ENCODE data around the gene SNPH. TPM values are rescaled to one million over a fixed set of nuclear protein-coding genes. Genes with fewer than 3 reads are reported as not detected.
"Not testable (repeated sequence)": the region's sequence is repeated elsewhere in the genome, so short reads cannot be mapped to it uniquely, and the experiment has no call there.

Gene SNPH
- total RNA-seq (2012; rRNA removed), result 7.1 and 7.2 TPM in 2 replicates

- no peaks in the 10 kb centered on the region for H3K9me3 ChIP-seq (replicated peaks; ENCODE audit: low read length)
These were observed at the start of gene SNPH for GRCh38 chr20:1266167-1266973. Gene SNPH (plus strand): TSS chr20:1266294. CDS start chr20:1296240, 29,946 bp downstream.

DNA sequence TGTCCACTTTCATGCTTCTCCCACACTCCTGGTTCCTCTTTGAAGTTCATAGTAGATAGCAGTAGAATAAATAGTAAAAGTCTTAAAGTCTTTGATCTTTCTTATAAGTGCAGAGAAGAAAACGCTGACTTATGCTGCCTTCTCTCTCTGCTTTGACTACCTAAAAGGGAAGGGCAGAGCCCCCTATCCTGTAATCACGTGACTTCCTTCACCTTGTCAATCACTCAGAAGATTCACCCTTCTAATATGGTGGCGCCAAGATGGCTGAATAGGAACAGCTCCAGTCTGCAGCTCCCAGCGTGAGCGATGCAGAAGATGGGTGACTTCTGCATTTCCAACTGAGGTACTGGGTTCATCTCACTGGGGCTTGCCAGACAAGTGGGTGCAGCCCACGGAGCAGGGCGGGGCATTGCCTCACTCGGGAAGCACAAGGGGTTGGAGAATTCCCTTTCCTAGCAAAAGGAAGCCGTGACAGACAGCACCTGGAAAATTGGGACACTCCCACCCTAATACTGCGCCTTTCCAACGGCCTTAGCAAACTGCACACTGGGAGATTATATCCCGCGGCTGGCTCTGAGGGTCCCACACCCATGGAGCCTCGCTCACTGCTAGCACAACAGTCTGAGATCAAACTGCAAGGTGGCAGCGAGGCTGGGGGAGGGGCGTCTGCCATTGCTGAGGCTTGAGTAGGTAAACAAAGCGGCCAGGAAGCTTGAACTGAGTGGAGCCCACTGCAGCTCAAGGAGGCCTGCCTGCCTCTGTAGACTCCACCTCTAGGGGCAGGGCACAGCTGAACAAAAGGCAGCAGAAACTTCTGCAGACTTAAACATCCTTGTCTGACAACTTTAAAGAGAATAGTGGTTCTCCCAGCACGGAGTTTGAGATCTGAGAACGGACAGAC is 49.3 kb upstream of the SNPH start:
- not testable (repeated sequence) for H3K36me3 ChIP-seq (ENCODE audit: insufficient read depth, low read length); H3K4me2 ChIP-seq (ENCODE audit: low read length); H3K4me1 ChIP-seq (ENCODE audit: control insufficient read depth, insufficient read depth, low read length); H3K9me3 ChIP-seq (replicated peaks; ENCODE audit: low read length); H3K9ac ChIP-seq (ENCODE audit: low read depth, low read length); H3K4me3 ChIP-seq (ENCODE audit: low read length)
- peaks cover 37% of the 10 kb centered on the region for H3K27me3 ChIP-seq (ENCODE audit: control insufficient read depth, insufficient read depth, low read length)

More at GRCh38 chr20:1266167-1266973, at the start of gene SNPH:
- Histone ChIP-seq H3K27me3 (ENCODE audit: control insufficient read depth, insufficient read depth, low read length) (no peaks in the 10 kb centered on the region), H3K4me1 (ENCODE audit: control insufficient read depth, insufficient read depth, low read length) (peaks cover 17% of the 10 kb centered on the region), H3K4me3 (ENCODE audit: low read length) (peak within 1 kb of the TSS; percentile 78), H3K9ac (ENCODE audit: low read depth, low read length) (peak within 1 kb of the TSS; percentile 74), H3K36me3 (ENCODE audit: insufficient read depth, low read length) (no peaks in the 10 kb centered on the region), H3K4me2 (ENCODE audit: low read length) (peak within 1 kb of the TSS; percentile 90)

DNA sequence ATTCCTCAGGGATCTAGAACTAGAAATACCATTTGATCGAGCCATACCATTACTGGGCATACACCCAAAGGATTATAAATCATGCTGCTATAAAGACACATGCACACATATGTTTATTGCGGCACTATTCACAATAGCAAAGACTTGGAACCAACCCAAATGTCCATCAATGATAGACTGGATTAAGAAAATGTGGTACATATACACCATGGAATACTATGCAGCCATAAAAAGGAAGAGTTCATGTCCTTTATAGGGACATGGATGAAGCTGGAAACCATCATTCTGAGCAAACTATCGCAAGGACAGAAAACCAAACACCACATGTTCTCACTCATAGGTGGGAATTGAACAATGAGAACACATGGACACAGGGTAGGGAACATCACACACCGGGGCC is 43.3 kb upstream of the SNPH start:
- not testable (repeated sequence) for H3K9me3 ChIP-seq (replicated peaks; ENCODE audit: low read length); H3K36me3 ChIP-seq (ENCODE audit: insufficient read depth, low read length); H3K4me1 ChIP-seq (ENCODE audit: control insufficient read depth, insufficient read depth, low read length); H3K9ac ChIP-seq (ENCODE audit: low read depth, low read length); H3K4me2 ChIP-seq (ENCODE audit: low read length); H3K4me3 ChIP-seq (ENCODE audit: low read length); H3K27me3 ChIP-seq (ENCODE audit: control insufficient read depth, insufficient read depth, low read length)

DNA sequence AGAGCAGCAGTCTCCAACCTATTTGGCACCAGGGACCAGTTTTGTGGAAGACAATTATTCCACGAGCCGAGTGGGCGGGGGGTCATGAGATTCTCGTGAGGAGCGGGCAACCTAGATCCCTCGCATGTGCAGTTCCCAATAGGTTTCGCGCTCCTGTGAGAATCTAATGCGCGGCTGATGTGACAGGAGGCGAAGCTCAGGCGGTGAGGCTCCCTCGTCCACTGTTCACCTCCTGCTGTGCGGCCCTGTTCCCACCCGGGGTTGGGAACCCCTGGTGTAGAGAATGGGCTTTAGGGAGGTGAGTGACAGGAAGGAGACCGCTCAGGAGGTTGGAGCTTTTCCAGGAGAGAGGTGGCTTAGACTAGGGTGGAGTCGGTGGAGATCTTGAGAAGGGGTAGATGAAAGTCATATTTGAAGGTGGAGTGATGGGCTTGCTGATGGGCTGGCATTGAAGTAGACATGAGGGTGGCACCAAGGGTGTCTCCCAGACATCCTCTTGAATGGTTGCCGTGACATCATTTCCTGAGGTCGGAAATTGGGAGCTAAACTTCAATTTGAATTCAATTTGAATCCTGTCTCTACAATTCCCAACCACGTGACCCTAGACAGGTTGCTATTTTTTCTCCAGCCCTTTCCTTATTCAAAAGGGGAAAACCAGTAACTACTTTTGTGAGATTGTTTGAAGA is 41.7 kb upstream of the SNPH start:
- Histone ChIP-seq H3K36me3 (ENCODE audit: insufficient read depth, low read length) (no peaks in the 10 kb centered on the region), H3K4me3 (ENCODE audit: low read length) (no peak overlapping the region), H3K4me1 (ENCODE audit: control insufficient read depth, insufficient read depth, low read length) (peaks cover 8% of the 10 kb centered on the region), H3K4me2 (ENCODE audit: low read length) (no peak overlapping the region), H3K27me3 (ENCODE audit: control insufficient read depth, insufficient read depth, low read length) (peaks cover 22% of the 10 kb centered on the region), H3K9me3 (replicated peaks; ENCODE audit: low read length) (no peaks in the 10 kb centered on the region), H3K9ac (ENCODE audit: low read depth, low read length) (no peak overlapping the region)

DNA sequence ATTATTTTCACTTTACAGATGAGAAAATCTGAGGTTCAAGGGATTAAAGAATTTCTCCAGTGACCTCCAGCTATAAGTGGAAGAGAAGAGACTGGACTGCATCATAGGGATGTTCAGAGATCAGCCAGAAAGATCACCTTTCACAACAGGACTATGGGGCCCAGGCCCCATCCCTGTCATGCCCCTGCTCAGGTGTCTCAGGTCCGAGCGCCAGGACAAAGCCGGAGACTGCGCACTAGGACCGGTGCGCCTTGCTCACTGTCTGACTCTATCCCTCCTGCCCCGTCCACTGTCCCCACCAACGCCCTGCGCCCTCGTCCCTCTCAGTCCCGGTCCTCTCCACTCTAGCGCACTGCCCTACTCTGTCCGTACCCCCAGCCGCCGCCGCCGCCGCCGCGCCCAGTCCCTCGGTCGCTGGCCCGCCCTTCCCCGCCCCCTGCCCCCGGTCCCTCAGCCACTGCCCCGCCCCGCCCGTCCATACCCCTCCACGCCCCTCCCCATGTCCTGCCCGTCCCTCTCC is 40.8 kb upstream of the SNPH start:
- H3K9me3 ChIP-seq (replicated peaks; ENCODE audit: low read length), result no peaks in the 10 kb centered on the region
- peaks cover 8% of the 10 kb centered on the region for H3K4me1 ChIP-seq (ENCODE audit: control insufficient read depth, insufficient read depth, low read length)
- peaks cover 32% of the 10 kb centered on the region for H3K27me3 ChIP-seq (ENCODE audit: control insufficient read depth, insufficient read depth, low read length)
- H3K4me3 ChIP-seq (ENCODE audit: low read length), result peak overlapping the region; percentile 66
- H3K36me3 ChIP-seq (ENCODE audit: insufficient read depth, low read length), result no peaks in the 10 kb centered on the region
- no peak overlapping the region for H3K9ac ChIP-seq (ENCODE audit: low read depth, low read length)
- H3K4me2 ChIP-seq (ENCODE audit: low read length), result peak overlapping the region; percentile 82

- peak within 1 kb of the TSS; percentile 81 for H3K4me3 ChIP-seq (ENCODE audit: low read length)
- peak within 1 kb of the TSS; percentile 76 for H3K9ac ChIP-seq (ENCODE audit: low read depth, low read length)
- H3K4me2 ChIP-seq (ENCODE audit: low read length), result peak within 1 kb of the TSS; percentile 99
- no peaks in the 10 kb centered on the region for H3K9me3 ChIP-seq (replicated peaks; ENCODE audit: low read length)
- no peaks in the 10 kb centered on the region for H3K36me3 ChIP-seq (ENCODE audit: insufficient read depth, low read length)
- H3K27me3 ChIP-seq (ENCODE audit: control insufficient read depth, insufficient read depth, low read length), result peaks cover 37% of the 10 kb centered on the region
- H3K4me1 ChIP-seq (ENCODE audit: control insufficient read depth, insufficient read depth, low read length), result peaks cover 8% of the 10 kb centered on the region
These were observed 40.1 kb upstream of the SNPH start, which contains the start of gene RAD21L1 for GRCh38 chr20:1225783-1226654. Gene RAD21L1 (plus strand): TSS chr20:1226044. CDS start chr20:1228454, 2,410 bp downstream.

DNA sequence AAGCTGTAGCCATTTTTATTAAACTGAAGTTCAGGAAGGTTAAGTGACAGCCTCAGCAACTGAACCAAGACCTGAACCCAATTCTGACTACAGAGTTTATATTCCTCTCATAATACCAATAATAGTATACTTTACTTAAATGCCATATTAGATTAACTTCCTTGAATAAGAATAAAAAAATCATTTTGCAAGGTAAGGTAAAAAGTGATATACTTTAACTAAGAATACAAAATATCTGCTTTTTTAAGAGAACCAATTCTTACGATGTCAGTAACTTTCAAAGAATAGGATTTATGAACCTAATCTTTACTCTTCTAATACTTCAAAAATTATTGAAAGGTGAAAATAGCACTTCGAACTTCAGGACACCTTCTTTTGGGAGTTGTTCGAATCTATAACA is 36.6 kb upstream of the SNPH start:
- H3K9me3 ChIP-seq (replicated peaks; ENCODE audit: low read length), result no peaks in the 10 kb centered on the region
- H3K9ac ChIP-seq (ENCODE audit: low read depth, low read length), result no peak overlapping the region
- H3K4me1 ChIP-seq (ENCODE audit: control insufficient read depth, insufficient read depth, low read length), result peaks cover 8% of the 10 kb centered on the region
- H3K4me3 ChIP-seq (ENCODE audit: low read length), result no peak overlapping the region
- H3K36me3 ChIP-seq (ENCODE audit: insufficient read depth, low read length), result no peaks in the 10 kb centered on the region
- H3K27me3 ChIP-seq (ENCODE audit: control insufficient read depth, insufficient read depth, low read length), result peaks cover 52% of the 10 kb centered on the region
- H3K4me2 ChIP-seq (ENCODE audit: low read length), result no peak overlapping the region

- Histone ChIP-seq H3K4me3 (ENCODE audit: low read length) (no peak overlapping the region), H3K36me3 (ENCODE audit: insufficient read depth, low read length) (no peaks in the 10 kb centered on the region), H3K27me3 (ENCODE audit: control insufficient read depth, insufficient read depth, low read length) (peaks cover 52% of the 10 kb centered on the region), H3K9me3 (replicated peaks; ENCODE audit: low read length) (no peaks in the 10 kb centered on the region), H3K4me1 (ENCODE audit: control insufficient read depth, insufficient read depth, low read length) (no peaks in the 10 kb centered on the region), H3K9ac (ENCODE audit: low read depth, low read length) (no peak overlapping the region), H3K4me2 (ENCODE audit: low read length) (no peak overlapping the region)
These were observed 33.6 kb upstream of the SNPH start for GRCh38 chr20:1232286-1233111.

- Histone ChIP-seq H3K4me2 (ENCODE audit: low read length) (no peak overlapping the region), H3K36me3 (ENCODE audit: insufficient read depth, low read length) (no peaks in the 10 kb centered on the region), H3K27me3 (ENCODE audit: control insufficient read depth, insufficient read depth, low read length) (peaks cover 2% of the 10 kb centered on the region), H3K4me3 (ENCODE audit: low read length) (no peak overlapping the region), H3K9me3 (replicated peaks; ENCODE audit: low read length) (no peaks in the 10 kb centered on the region), H3K9ac (ENCODE audit: low read depth, low read length) (no peak overlapping the region), H3K4me1 (ENCODE audit: control insufficient read depth, insufficient read depth, low read length) (peaks cover 5% of the 10 kb centered on the region)
These were observed 25.5 kb upstream of the SNPH start for GRCh38 chr20:1240549-1240948.

DNA sequence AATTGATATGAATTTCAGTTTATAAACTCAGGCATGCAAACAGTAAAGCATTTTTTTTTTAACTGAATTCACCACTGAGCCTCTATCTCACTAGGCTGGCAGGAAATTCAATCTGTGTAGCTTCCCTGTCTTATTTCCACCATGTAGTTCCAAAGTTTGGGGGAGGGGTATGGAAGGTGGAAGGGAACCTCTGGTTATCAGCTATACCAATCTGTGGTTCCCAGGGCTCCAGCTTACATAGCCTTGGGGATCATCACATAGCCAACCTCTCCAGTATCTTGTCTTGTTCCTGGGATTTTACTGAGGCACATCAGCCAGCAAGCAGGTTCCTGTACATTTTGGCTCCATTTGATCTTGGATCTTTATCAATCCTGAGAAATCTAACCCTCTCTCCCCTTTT is 24.6 kb upstream of the SNPH start:
- no peak overlapping the region for H3K4me3 ChIP-seq (ENCODE audit: low read length)
- peaks cover 5% of the 10 kb centered on the region for H3K4me1 ChIP-seq (ENCODE audit: control insufficient read depth, insufficient read depth, low read length)
- H3K4me2 ChIP-seq (ENCODE audit: low read length), result no peak overlapping the region
- no peaks in the 10 kb centered on the region for H3K36me3 ChIP-seq (ENCODE audit: insufficient read depth, low read length)
- no peaks in the 10 kb centered on the region for H3K9me3 ChIP-seq (replicated peaks; ENCODE audit: low read length)
- H3K27me3 ChIP-seq (ENCODE audit: control insufficient read depth, insufficient read depth, low read length), result peaks cover 7% of the 10 kb centered on the region
- H3K9ac ChIP-seq (ENCODE audit: low read depth, low read length), result no peak overlapping the region
